Osteocyte (in vitro differentiated cells): ENCODE measurements around the gene SYTL2. TPM values are rescaled to one million over a fixed set of nuclear protein-coding genes. Genes with fewer than 3 reads are reported as not detected.

Source experiments
- DNase-seq: peaks from one replicate; pipeline ENCODE4 v3.0.0; 2021; ENCODE audit warnings: mixed read lengths; ENCODE audit not compliant: unreplicated experiment; ENCODE audit errors: extremely low spot score
- H3K27ac Mint-ChIP-seq: one replicate; pipeline ENCODE4 v1.8.0; 2021; ENCODE audit warnings: mild to moderate bottlenecking, mixed read lengths; ENCODE audit not compliant: unreplicated experiment
- H3K27me3 Mint-ChIP-seq: one replicate; pipeline ENCODE4 v1.8.0; 2021; ENCODE audit warnings: mixed read lengths; ENCODE audit not compliant: unreplicated experiment
- H3K36me3 Mint-ChIP-seq: one replicate; pipeline ENCODE4 v1.8.0; 2021; ENCODE audit warnings: mixed read lengths; ENCODE audit not compliant: unreplicated experiment
- H3K4me1 Mint-ChIP-seq: one replicate; pipeline ENCODE4 v1.8.0; 2021; ENCODE audit warnings: mixed read lengths; ENCODE audit not compliant: unreplicated experiment
- H3K4me3 Mint-ChIP-seq: one replicate; pipeline ENCODE4 v1.8.0; 2021; ENCODE audit warnings: mild to moderate bottlenecking, moderate library complexity, mixed read lengths; ENCODE audit not compliant: unreplicated experiment
- H3K9me3 Mint-ChIP-seq: one replicate; pipeline ENCODE4 v1.8.0; 2021; ENCODE audit warnings: mixed read lengths; ENCODE audit not compliant: unreplicated experiment
- total RNA-seq: library from RNA; stranded (reverse); gene quantifications from 2 replicates; pipeline ENCODE4 v1.2.1, GENCODE V29; 2021
- TF ChIP-seq, protein P1 (sequence below): fragments of 200-600 bp; sonication (generic); IDR thresholded peaks from 2 replicates; pipeline ENCODE4 v1.5.0; 2021; ENCODE audit warnings: antibody characterized with exemption, mild to moderate bottlenecking, moderate library complexity

Gene SYTL2
- total RNA-seq, 1 donor from 2014 or later: 4.0 TPM

GRCh38 chr11:85685125-85685819 is 125.7 kb downstream of the SYTL2 start:
- Mint-ChIP-seq H3K9me3 (no peaks in the 10 kb centered on the region), H3K4me3 (no peak overlapping the region), H3K4me1 (peaks cover 1% of the 10 kb centered on the region), H3K27me3 (peaks cover 10% of the 10 kb centered on the region), H3K36me3 (no peaks in the 10 kb centered on the region), H3K27ac (no peak overlapping the region)
- TF ChIP-seq, protein P1, sequence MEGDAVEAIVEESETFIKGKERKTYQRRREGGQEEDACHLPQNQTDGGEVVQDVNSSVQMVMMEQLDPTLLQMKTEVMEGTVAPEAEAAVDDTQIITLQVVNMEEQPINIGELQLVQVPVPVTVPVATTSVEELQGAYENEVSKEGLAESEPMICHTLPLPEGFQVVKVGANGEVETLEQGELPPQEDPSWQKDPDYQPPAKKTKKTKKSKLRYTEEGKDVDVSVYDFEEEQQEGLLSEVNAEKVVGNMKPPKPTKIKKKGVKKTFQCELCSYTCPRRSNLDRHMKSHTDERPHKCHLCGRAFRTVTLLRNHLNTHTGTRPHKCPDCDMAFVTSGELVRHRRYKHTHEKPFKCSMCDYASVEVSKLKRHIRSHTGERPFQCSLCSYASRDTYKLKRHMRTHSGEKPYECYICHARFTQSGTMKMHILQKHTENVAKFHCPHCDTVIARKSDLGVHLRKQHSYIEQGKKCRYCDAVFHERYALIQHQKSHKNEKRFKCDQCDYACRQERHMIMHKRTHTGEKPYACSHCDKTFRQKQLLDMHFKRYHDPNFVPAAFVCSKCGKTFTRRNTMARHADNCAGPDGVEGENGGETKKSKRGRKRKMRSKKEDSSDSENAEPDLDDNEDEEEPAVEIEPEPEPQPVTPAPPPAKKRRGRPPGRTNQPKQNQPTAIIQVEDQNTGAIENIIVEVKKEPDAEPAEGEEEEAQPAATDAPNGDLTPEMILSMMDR: no peak
- DNase-seq: no peak

GRCh38 chr11:85682330-85683305 is 128.3 kb downstream of the SYTL2 start:
- H3K36me3 Mint-ChIP-seq: no peaks in the 10 kb centered on the region
- DNase-seq: no peak
- no peaks in the 10 kb centered on the region for H3K4me1 Mint-ChIP-seq
- TF ChIP-seq, protein P1: no peak
- H3K9me3 Mint-ChIP-seq: no peaks in the 10 kb centered on the region
- H3K27me3 Mint-ChIP-seq: peaks cover 25% of the 10 kb centered on the region
- no peak overlapping the region for H3K4me3 Mint-ChIP-seq
- no peak overlapping the region for H3K27ac Mint-ChIP-seq

DNA sequence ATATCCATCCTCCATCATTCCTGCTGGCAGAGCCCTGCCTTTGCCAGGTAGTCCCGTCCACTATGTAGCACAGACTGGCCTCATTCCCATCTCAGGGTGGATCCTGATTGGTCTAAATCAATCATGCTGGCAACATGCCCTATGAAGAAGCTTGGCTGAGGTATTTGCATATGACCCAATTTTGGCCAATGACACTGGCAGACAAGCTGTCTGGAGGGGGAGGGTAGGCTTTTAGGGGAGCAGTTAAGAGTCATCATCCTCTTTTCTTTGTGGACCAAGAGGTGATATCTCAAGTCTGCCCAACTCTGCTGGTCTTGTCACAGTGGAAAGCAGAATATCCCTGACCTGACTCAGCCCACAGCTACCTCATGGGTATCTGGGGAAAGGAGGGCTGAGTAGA is 130.0 kb downstream of the SYTL2 start:
- no peak for DNase-seq
- Mint-ChIP-seq H3K9me3 (no peaks in the 10 kb centered on the region), H3K36me3 (no peaks in the 10 kb centered on the region), H3K4me3 (no peak overlapping the region), H3K4me1 (no peaks in the 10 kb centered on the region), H3K27ac (no peak overlapping the region), H3K27me3 (peaks cover 25% of the 10 kb centered on the region)
- TF ChIP-seq, protein P1: no peak

GRCh38 chr11:85679576-85679975 is 131.4 kb downstream of the SYTL2 start:
- Mint-ChIP-seq H3K9me3 (no peaks in the 10 kb centered on the region), H3K27ac (no peak overlapping the region), H3K4me1 (no peaks in the 10 kb centered on the region), H3K36me3 (no peaks in the 10 kb centered on the region), H3K4me3 (no peak overlapping the region), H3K27me3 (peaks cover 35% of the 10 kb centered on the region)
- DNase-seq: no peak
- TF ChIP-seq, protein P1: no peak

GRCh38 chr11:85673393-85673792 is 137.5 kb downstream of the SYTL2 start:
- DNase-seq: no peak
- Mint-ChIP-seq H3K27ac (no peak overlapping the region), H3K9me3 (peaks cover 7% of the 10 kb centered on the region), H3K4me1 (no peaks in the 10 kb centered on the region), H3K27me3 (peaks cover 27% of the 10 kb centered on the region), H3K4me3 (no peak overlapping the region), H3K36me3 (no peaks in the 10 kb centered on the region)
- TF ChIP-seq, protein P1: no peak
